ENCODE results near the gene PP2D1. TPM values are rescaled to one million over a fixed set of nuclear protein-coding genes. Genes with fewer than 3 reads are reported as not detected.
"Not testable (repeated sequence)": the region's sequence is repeated elsewhere in the genome, so short reads cannot be mapped to it uniquely, and the experiment has no call there.

Gene PP2D1
- total RNA-seq, 1 donor from 2014 or later: not detected

DNA sequence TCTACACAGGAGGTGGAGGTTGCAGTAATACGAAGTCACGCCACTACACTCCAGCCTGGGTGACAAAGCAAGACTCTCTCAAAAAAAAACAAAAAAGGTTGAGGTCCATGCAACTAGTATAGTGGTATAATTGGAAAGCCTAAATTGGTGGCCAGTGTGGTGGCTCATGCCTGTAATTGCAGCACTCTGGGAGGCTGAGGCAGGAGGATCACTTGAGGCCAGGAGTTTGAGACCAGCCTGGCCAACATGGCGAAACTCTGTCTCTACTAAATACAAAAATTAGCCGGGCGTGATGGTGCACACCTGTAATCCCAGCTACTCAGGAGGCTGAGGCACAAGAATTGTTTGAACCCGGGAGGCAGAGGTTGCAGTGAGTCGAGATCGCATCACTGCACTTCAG is 23.2 kb downstream of the PP2D1 start:
- not testable (repeated sequence) for DNase-seq (ENCODE audit: low spot score in 2 of 2); FAIRE-seq

DNA sequence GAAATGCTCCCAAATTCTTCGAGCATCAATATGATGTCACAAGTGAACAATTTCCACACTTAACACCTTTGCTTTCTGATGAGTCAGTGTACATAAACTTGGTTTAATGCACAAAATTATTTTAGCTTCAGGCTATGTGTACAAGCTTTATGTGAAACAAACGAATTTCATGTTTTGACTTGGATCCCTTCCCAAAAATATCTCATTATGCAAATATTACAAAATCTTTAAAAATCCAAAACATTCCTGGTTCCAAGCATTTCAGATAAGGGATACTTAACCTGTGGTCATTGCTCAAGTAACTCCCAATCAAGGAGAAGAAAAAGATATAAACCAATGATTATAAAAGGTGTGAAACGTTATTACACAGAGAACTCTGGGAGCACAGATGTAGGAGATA is 40.0 kb downstream of the PP2D1 start:
- DNase-seq (ENCODE audit: low spot score in 2 of 2): no peak
- FAIRE-seq: no peak

GRCh38 chr3:19970327-19970726 is 41.7 kb downstream of the PP2D1 start:
- no peak for DNase-seq (ENCODE audit: low spot score in 2 of 2)
- no peak for FAIRE-seq

DNA sequence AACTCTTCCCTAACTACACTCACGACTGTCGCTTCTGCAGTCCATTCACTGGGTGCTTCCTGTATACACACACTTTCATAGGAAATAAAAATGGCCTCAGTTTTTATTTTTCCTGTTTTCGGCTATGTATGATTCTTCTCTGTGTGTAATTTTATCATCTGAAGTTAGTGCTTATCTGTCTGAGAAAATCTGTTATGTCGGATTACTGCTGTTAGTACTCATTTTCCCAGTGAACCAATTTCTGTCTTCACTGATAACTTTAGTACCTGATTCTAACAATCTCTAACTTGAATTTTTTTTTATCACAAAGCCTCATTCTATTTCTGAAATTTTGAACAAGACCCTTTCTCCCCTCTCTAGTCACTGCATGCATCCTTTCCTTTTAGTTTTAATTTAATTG is 44.3 kb downstream of the PP2D1 start:
- FAIRE-seq: no peak
- DNase-seq (ENCODE audit: low spot score in 2 of 2): no peak

DNA sequence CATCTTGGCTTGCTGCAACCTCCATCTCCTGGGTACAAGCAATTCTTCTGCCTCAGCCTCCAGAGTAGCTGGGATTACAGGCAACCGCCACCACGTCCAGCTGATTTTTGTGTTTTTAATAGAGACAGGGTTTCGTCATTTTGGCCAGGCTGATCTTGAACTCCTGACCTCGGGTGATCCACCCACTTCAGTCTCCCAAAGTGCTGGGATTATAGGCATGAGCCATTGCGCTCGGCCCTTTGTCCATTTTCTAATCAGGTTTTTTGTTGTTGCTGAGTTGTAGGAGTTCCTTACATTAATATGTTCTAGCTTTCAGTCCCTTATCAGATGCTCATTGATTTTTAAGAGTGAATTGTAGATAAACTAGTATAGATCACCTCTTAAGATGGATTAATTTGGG is 44.9 kb downstream of the PP2D1 start:
- FAIRE-seq: no peak
- DNase-seq (ENCODE audit: low spot score in 2 of 2): no peak

DNA sequence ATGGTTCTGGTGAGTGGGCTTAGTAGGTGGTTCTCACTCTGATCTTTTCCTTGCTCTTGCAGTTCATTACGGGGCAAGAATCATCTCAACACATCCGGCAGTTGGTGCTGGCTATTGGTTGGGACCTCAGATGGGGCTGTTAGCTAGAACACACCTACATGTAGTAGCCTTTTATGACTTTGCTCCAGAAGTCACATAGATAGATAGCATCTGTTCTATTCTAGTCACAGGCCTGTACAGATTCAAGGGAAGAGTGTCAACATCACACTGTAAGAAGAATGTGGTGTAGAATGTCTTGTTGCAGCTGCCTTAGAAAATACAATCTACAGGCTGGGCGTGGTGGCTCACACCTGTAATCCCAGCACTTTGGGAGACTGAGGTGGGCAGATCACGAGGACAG is 50.1 kb downstream of the PP2D1 start:
- FAIRE-seq: no peak

DNA sequence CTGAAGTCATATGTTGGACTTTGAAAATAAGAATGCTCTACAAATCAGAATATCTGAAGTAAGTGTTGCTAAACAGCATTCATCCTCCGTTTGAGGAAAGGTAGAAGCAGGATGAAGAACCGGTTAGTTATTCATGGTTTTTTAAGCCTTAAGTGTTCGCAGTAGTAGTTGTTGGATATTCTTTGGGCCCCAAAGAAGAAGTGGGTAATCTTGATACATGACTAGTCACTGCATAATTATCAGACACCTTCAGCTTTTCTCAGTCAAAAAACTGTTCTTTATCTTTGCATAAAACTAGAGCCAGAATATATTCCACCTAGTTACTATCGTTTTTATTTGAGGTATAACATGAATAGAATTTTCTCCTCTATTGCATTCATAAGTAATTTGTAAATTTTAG is 51.4 kb downstream of the PP2D1 start:
- no peak for DNase-seq (ENCODE audit: low spot score in 2 of 2)
- FAIRE-seq: no peak

More for the DNA sequence above, 50.1 kb downstream of the PP2D1 start:
- DNase-seq (ENCODE audit: low spot score in 2 of 2): no peak

GRCh38 chr3:19959505-19959904 is 52.6 kb downstream of the PP2D1 start:
- FAIRE-seq (no peak), DNase-seq (ENCODE audit: low spot score in 2 of 2) (no peak)

DNA sequence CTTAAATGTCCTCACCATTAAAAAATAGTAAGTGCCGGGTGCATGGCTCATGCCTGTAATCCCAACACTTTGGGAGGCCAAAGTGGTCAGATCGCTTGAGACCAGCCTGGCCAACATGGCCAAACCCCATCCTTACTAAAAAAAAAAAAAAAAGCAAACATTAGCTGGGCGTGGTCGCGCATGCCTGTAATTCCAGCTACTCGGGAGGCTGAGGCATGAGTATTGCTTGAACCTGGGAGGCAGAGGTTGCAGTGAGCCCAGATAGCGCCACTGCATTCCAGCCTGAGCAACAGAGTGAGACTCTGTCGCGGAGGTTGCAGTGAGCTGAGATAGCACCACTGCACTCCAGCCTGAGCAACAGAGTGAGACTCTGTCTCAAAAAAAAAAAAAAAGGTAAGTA is 54.7 kb downstream of the PP2D1 start:
- not testable (repeated sequence) for DNase-seq (ENCODE audit: low spot score in 2 of 2); FAIRE-seq

- FAIRE-seq: no peak
- DNase-seq (ENCODE audit: low spot score in 2 of 2): no peak
Measured at GRCh38 chr3:19954676-19955075, 57.4 kb downstream of the PP2D1 start.

DNA sequence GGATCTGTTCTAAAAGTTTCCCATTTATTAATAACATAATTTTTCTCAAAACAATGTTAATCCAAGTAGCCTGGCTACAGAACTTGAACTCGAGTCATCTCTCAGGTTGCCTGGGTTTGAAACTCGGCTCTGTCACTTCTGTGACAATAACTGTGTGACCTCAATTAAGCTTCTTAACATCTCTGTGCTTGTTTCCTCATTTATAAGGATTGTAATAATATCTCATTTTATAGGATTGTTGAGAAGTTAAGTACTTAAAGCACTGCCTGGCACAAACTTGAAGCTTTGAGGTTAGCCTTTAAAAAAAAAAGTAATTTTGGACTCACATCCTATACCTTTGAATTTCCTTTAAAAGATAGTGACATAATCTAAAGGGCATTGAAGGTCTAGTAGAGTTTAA is 61.7 kb downstream of the PP2D1 start:
- DNase-seq (ENCODE audit: low spot score in 2 of 2) (no peak), FAIRE-seq (no peak)

DNA sequence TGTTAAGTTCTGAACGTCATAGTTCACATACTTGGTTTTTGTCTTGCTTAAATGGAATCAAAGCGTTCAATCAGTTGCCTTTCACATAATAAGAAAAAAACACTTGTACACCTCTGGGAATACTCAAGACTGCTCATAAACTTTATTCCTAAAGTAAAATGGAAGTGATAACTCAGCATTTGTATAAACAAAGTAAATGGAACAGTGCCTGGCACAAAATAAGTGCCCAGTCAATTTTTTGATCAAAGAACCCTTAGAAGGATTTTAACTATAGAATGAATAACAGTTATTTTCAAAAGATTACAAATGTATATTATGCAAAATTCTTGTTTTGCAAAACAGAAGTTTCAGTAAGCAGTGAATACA is 63.9 kb downstream of the PP2D1 start:
- FAIRE-seq (no peak), DNase-seq (ENCODE audit: low spot score in 2 of 2) (no peak)

- DNase-seq (ENCODE audit: low spot score in 2 of 2) (peak; percentile 26 to 48), FAIRE-seq (no peak)
Measured at GRCh38 chr3:19947549-19948225, 64.4 kb downstream of the PP2D1 start.

DNA sequence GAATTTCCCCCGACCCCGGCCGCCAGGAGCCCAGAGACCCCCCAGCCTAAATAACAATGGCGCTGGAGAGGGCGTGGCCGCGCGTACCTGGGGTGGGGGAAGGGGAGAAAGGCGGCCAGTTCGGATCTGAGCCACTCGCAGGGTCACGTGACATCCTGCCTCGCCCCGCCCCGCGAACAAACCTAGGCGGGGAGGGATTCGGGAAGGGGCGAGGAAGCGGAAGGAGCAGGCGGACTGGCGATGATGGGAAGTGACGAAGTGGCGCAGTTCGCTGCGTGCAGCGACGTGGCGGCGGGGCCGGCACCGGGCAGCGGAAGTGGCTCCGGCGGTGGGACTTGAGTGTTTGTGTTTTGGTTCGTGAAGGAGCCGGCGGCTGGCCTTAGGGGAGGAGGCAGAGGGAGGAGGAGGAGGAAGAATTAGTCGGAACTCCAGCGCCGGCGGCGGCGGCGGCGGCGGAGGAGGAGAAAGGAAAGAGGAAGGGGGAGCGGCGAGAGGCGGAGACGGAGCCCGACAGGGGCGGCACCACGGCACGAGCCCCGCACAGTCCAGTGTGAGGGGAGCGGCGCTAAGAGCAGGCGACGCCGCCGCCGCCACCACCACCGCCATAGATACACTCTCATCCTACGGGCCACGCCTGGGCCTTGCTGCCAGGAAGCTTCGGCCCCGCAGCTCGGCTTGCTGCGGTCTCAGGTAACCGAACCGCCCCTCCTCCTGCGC is 65.1 kb downstream of the PP2D1 start, which contains the start of gene RAB5A:
Gene RAB5A (plus strand): TSS at position 266 of the 717 bp plus-strand sequence. CDS start 3,802 bp downstream, outside the sequence.
- peak; percentile 91 to 93 for DNase-seq (ENCODE audit: low spot score in 2 of 2)
- peak; percentile 21 for FAIRE-seq

GRCh38 chr3:19945969-19946831 is 65.9 kb downstream of the PP2D1 start:
- FAIRE-seq (no peak), DNase-seq (ENCODE audit: low spot score in 2 of 2) (peak; percentile 12 to 22)

DNA sequence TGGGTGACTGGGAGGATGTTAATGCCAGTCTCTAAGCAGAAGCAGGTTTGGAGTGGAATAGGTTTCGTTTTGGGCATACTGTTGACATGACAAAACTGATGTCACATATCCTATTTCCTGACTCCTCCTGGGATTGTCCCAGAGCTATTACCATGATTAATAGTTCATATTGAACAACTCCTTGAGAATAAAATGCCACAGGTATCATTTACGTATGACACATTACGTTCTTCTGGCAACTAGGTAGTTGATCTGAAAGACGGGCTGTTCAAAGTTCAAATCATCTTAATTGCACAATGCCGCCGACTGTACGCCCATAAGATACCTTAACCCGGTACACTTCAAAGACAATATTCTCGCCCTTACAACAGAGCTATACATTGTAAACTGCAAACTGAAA is 66.5 kb downstream of the PP2D1 start:
- FAIRE-seq: no peak
- DNase-seq (ENCODE audit: low spot score in 2 of 2): no peak

DNA sequence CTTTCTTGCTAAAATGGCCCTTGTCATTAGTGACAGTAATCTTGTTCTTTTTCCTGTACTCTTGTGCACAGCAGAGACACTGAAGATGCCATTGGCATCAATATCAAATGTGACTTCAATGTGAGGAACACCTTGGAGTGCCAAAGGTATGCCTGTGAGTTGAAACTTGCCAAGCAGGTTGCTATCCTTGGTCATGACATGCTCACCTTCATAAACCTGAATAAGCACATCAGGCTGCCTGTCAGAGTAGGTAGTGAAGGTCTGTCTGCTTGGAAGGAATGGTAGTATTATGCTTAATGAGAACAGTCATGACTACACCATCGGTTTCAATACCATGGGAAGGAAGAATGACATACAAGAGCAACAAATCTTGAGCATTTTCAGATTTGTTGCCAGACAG is 71.4 kb downstream of the PP2D1 start:
- DNase-seq (ENCODE audit: low spot score in 2 of 2) (no peak), FAIRE-seq (no peak)

- no peak for FAIRE-seq
Measured at GRCh38 chr3:19938295-19938627, 73.8 kb downstream of the PP2D1 start.

DNA sequence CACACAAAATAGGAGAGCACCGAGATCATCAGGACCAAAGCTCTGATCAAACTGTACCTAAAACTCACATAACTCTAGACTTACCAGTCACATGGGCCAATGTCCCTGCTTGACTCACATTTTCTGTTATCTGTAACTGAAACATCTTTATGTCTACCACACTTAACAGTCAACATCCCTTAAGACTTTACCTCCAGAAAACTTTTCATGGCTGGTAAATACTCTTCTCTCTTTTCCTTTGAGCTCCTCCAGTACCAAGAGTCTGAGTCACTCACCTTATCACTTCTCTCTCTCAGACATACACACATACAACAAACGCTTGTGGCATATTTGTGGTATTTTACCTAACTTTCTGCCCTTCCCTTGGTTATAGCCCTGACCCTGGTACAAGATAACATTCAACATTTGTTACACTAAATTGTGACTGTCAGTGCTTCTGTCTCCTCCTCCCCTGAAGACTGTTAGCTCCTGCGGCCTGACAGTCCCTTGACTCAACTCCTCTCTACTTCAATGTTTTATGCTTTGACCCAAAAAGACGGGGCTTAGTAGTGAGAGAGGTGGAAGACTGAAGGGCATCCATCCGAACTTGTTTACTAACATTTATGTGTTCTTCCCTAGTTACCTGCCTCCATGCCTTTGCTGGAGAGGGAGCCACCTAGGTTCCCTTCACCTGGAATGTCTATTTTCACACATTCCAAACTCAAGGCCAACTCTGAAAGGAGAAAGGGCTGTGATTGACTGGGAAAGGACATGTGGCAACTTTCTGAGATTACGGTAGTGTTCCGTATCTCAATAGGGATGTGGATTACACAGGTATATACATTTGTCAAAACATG is 74.4 kb downstream of the PP2D1 start:
- FAIRE-seq (no peak), DNase-seq (ENCODE audit: low spot score in 2 of 2) (no peak)

More at GRCh38 chr3:19938295-19938627, 73.8 kb downstream of the PP2D1 start:
- DNase-seq (ENCODE audit: low spot score in 2 of 2): no peak

All from frontal cortex (tissue), 4 donors.